H1 (cell line): ENCODE data around the gene CYP4F3. TPM values are rescaled to one million over a fixed set of nuclear protein-coding genes. Genes with fewer than 3 reads are reported as not detected.

ENCODE experiments used
- CTCF ChIA-PET: fragments of 300-600 bp; sonication (Branson Sonifier 250); formaldehyde crosslinking; loops from one replicate; lab custom pipeline; 2021; ENCODE audit not compliant: partially characterized antibody; lab: Charles Lee
- POLR2A ChIA-PET: fragments of 300-600 bp; sonication (Branson Sonifier 250); formaldehyde crosslinking; loops from one replicate; lab custom pipeline; 2021; ENCODE audit warnings: inconsistent platforms; ENCODE audit not compliant: partially characterized antibody; lab: Charles Lee
- DNase-seq, 2 experiments: peaks; one replicate each; pipeline versions ENCODE4 v3.0.0 to v3.0.0-alpha.2; 2010 to 2022; ENCODE audit warnings: low spot score in 2 of 2, low read depth in 1 of 2, mixed read lengths in 1 of 2
- FAIRE-seq: peaks from 2 replicates; lab custom pipeline; 2011; peaks lifted over from hg19 to GRCh38; lab: Jason Lieb, UNC
- H2AFZ ChIP-seq: 2 replicates; pipeline ENCODE4 v1.8.1; 2012; ENCODE audit warnings: low read length, inconsistent platforms
- H2AK5ac ChIP-seq: 2 replicates; pipeline ENCODE4 v1.6.1; 2013; ENCODE audit warnings: low read depth, low read length
- H2BK120ac ChIP-seq: replicated peaks from 2 replicates; pipeline ENCODE3; 2013; ENCODE audit warnings: low read depth, low read length, inconsistent platforms
- H2BK12ac ChIP-seq: 2 replicates; pipeline ENCODE4 v1.6.1; 2013; ENCODE audit warnings: low read depth, low read length
- H2BK15ac ChIP-seq: 2 replicates; pipeline ENCODE4 v1.6.1; 2013; ENCODE audit warnings: low read length
- H2BK20ac ChIP-seq: 2 replicates; pipeline ENCODE4 v1.6.1; 2013; ENCODE audit warnings: low read length
- H2BK5ac ChIP-seq: 2 replicates; pipeline ENCODE4 v1.6.1; 2013; ENCODE audit warnings: low read depth, low read length
- H3K14ac ChIP-seq: 2 replicates; pipeline ENCODE4 v1.6.1; 2013; ENCODE audit warnings: inconsistent platforms; ENCODE audit not compliant: insufficient read length
- H3K18ac ChIP-seq: 2 replicates; pipeline ENCODE4 v1.6.1; 2013; ENCODE audit warnings: low read length; ENCODE audit errors: extremely low read depth
- H3K23ac ChIP-seq: 2 replicates; pipeline ENCODE4 v1.6.1; 2013; ENCODE audit warnings: inconsistent platforms; ENCODE audit not compliant: insufficient read length
- H3K23me2 ChIP-seq: 2 replicates; pipeline ENCODE4 v1.6.1; 2013; ENCODE audit warnings: low read depth, low read length
- H3K27ac ChIP-seq: 2 replicates; pipeline ENCODE4 v1.6.1; 2011; ENCODE audit warnings: low read depth, low read length, inconsistent platforms
- H3K27me3 ChIP-seq, 4 experiments: replicated peaks in 1 of 4; 1 replicate in 1 of 4; 2 replicates in 3 of 4; pipeline versions ENCODE4 v1.6.1 to v1.8.1; 2011 to 2013; ENCODE audit warnings: low read length in 3 of 4, mild to moderate bottlenecking in 3 of 4, inconsistent platforms in 2 of 4, mixed read lengths in 2 of 4, moderate library complexity in 1 of 4; ENCODE audit not compliant: control insufficient read depth in 3 of 4, insufficient read depth in 3 of 4; ENCODE audit errors: extremely low read depth in 1 of 4
- H3K36me3 ChIP-seq, 4 experiments: 2 replicates each; pipeline versions ENCODE4 v1.6.1 to v1.8.1; 2011 to 2013; ENCODE audit warnings: mild to moderate bottlenecking in 4 of 4, low read length in 3 of 4, moderate library complexity in 2 of 4, control low read depth in 1 of 4, inconsistent platforms in 1 of 4; ENCODE audit not compliant: insufficient read depth in 4 of 4, control insufficient read depth in 2 of 4
- H3K4ac ChIP-seq: replicated peaks from 2 replicates; pipeline ENCODE3; 2013; ENCODE audit warnings: low read length, low read depth, mixed read lengths, inconsistent platforms; ENCODE audit not compliant: insufficient read length
- H3K4me1 ChIP-seq, 4 experiments: replicated peaks in 1 of 4; 1 replicate in 1 of 4; 2 replicates in 3 of 4; pipeline versions ENCODE4 v1.6.1 to v1.8.1; 2011 to 2013; ENCODE audit warnings: low read length in 3 of 4, inconsistent platforms in 2 of 4, mixed read lengths in 1 of 4; ENCODE audit not compliant: insufficient read depth in 4 of 4, control insufficient read depth in 3 of 4
- H3K4me2 ChIP-seq, 2 experiments: 2 replicates each; pipeline versions ENCODE4 v1.6.1 to v1.8.1; 2011 to 2013; ENCODE audit warnings: low read depth in 2 of 2, low read length in 2 of 2, control low read depth in 1 of 2, inconsistent platforms in 1 of 2, mild to moderate bottlenecking in 1 of 2; ENCODE audit not compliant: insufficient read depth in 1 of 2
- H3K4me3 ChIP-seq, 4 experiments: fragments of 200-600, 300-600 bp in 1 of 4; sonication (generic), shearing (Covaris generic), sonication (Bioruptor Twin) in 1 of 4; 2 replicates each; pipeline versions ENCODE4 v1.5.1 to v1.8.1; 2011 to 2016; ENCODE audit warnings: low read length in 4 of 4, low read depth in 3 of 4, control low read depth in 2 of 4, inconsistent platforms in 2 of 4, mild to moderate bottlenecking in 2 of 4, mixed read lengths in 1 of 4, moderate library complexity in 1 of 4; ENCODE audit not compliant: insufficient read depth in 2 of 4; ENCODE audit errors: extremely low read depth in 1 of 4
- H3K56ac ChIP-seq: replicated peaks from 2 replicates; pipeline ENCODE3; 2013; ENCODE audit warnings: low read depth, mild to moderate bottlenecking, mixed read lengths, low read length, inconsistent platforms; ENCODE audit not compliant: insufficient read length
- H3K79me1 ChIP-seq: 2 replicates; pipeline ENCODE4 v1.6.1; 2013; ENCODE audit warnings: low read depth, low read length, control low read depth
- H3K79me2 ChIP-seq, 2 experiments: 2 replicates each; pipeline versions ENCODE4 v1.6.1 to v1.8.1; 2012 to 2013; ENCODE audit warnings: low read length in 2 of 2, mild to moderate bottlenecking in 2 of 2, inconsistent platforms in 1 of 2; ENCODE audit not compliant: insufficient read depth in 2 of 2, control insufficient read depth in 1 of 2
- H3K9ac ChIP-seq, 4 experiments: replicated peaks in 1 of 4; 1 replicate in 1 of 4; 2 replicates in 3 of 4; pipeline versions ENCODE4 v1.6.1 to v1.8.1; 2011 to 2013; ENCODE audit warnings: low read depth in 3 of 4, low read length in 3 of 4, control low read depth in 2 of 4, mild to moderate bottlenecking in 2 of 4, moderate library complexity in 2 of 4, inconsistent platforms in 1 of 4; ENCODE audit errors: extremely low read depth in 1 of 4
- H3K9me3 ChIP-seq, 2 experiments: 2 replicates each; pipeline versions ENCODE4 v1.6.1 to v1.8.1; 2012 to 2013; ENCODE audit warnings: mild to moderate bottlenecking in 2 of 2, moderate library complexity in 2 of 2, control low read depth in 1 of 2, inconsistent platforms in 1 of 2, low read depth in 1 of 2, low read length in 1 of 2, mixed read lengths in 1 of 2; ENCODE audit not compliant: insufficient read depth in 2 of 2
- H4K20me1 ChIP-seq, 2 experiments: replicated peaks in 1 of 2; 2 replicates each; pipeline versions ENCODE3 to v1.8.1; 2011 to 2013; ENCODE audit warnings: inconsistent platforms in 2 of 2, low read length in 2 of 2, mild to moderate bottlenecking in 1 of 2; ENCODE audit not compliant: insufficient read depth in 2 of 2, control insufficient read depth in 1 of 2
- H4K5ac ChIP-seq: 2 replicates; pipeline ENCODE4 v1.6.1; 2013; ENCODE audit warnings: low read length, low read depth, mixed read lengths, inconsistent platforms; ENCODE audit not compliant: insufficient read length
- H4K8ac ChIP-seq: 2 replicates; pipeline ENCODE4 v1.8.0; 2013; ENCODE audit warnings: mild to moderate bottlenecking, moderate library complexity, low read length, inconsistent platforms; ENCODE audit not compliant: insufficient read depth; ENCODE audit errors: extremely low read depth
- H4K91ac ChIP-seq: replicated peaks from 2 replicates; pipeline ENCODE3; 2013; ENCODE audit warnings: low read length, mixed read lengths, inconsistent platforms; ENCODE audit not compliant: insufficient read length
- CHD2 ChIP-seq: IDR thresholded peaks from 2 replicates; pipeline ENCODE4 v1.6.1; 2012; ENCODE audit warnings: low read length, improper control_type of control experiment
- EP300 ChIP-seq, 2 experiments: IDR thresholded peaks; 1 replicate in 1 of 2; 2 replicates in 1 of 2; pipeline ENCODE4 v1.6.1; 2011 to 2012; ENCODE audit warnings: low read depth in 2 of 2, low read length in 2 of 2, mild to moderate bottlenecking in 2 of 2, borderline replicate concordance in 1 of 2, inconsistent platforms in 1 of 2, moderate library complexity in 1 of 2
- GTF2F1 ChIP-seq: IDR thresholded peaks from 2 replicates; pipeline ENCODE4 v1.6.1; 2012; ENCODE audit warnings: low read depth, low read length, improper control_type of control experiment, borderline replicate concordance
- HDAC2 ChIP-seq, 2 experiments: fragments of 300-600 bp in 1 of 2; sonication (generic) in 1 of 2; IDR thresholded peaks; 2 replicates each; pipeline ENCODE4 v1.6.1; 2011 to 2012; ENCODE audit warnings: low read depth in 2 of 2, low read length in 2 of 2, mild to moderate bottlenecking in 2 of 2, moderate library complexity in 2 of 2, borderline replicate concordance in 1 of 2, inconsistent platforms in 1 of 2
- JUN ChIP-seq: IDR thresholded peaks from 2 replicates; pipeline ENCODE4 v1.6.1; 2011; ENCODE audit warnings: low read depth, mild to moderate bottlenecking, improper control_type of control experiment, low read length
- RNF2 ChIP-seq: fragments of 200-900, 300-1000 bp; sonication (generic); IDR thresholded peaks from 2 replicates; pipeline ENCODE4 v1.7.1; 2016; ENCODE audit warnings: borderline replicate concordance, low read depth, mild to moderate bottlenecking, antibody characterized with exemption, low read length; ENCODE audit not compliant: poor library complexity, severe bottlenecking; ENCODE audit errors: missing control alignments
- SIRT6 ChIP-seq: IDR thresholded peaks from one replicate; pipeline ENCODE4 v1.7.1; 2012; ENCODE audit warnings: low read length, inconsistent platforms
- SIX5 ChIP-seq: IDR thresholded peaks from 2 replicates; pipeline ENCODE4 v1.6.1; 2011; ENCODE audit warnings: mild to moderate bottlenecking, low read depth, low read length
- SP1 ChIP-seq: IDR thresholded peaks from 2 replicates; pipeline ENCODE4 v1.6.1; 2011; ENCODE audit warnings: low read depth, low read length
- SP4 ChIP-seq: IDR thresholded peaks from 2 replicates; pipeline ENCODE4 v1.6.1; 2012; ENCODE audit warnings: low read length, inconsistent platforms
- WGBS, 2 experiments: shearing (Covaris generic) in 1 of 2; methylation state at CpG; one replicate each; pipeline versions ENCODE4 v1.1.6 to v1.1.7; 2013 to 2015; ENCODE audit warnings: low lambda C conversion rate in 2 of 2, mixed read lengths in 2 of 2, inconsistent platforms in 1 of 2, low coverage in 1 of 2, missing lambda C conversion rate in 1 of 2; ENCODE audit not compliant: insufficient replicate concordance in 2 of 2, insufficient coverage in 1 of 2, insufficient read length in 1 of 2; ENCODE audit errors: extremely low coverage in 1 of 2, missing lambda C conversion rate in 1 of 2; 5-methylcytosine and 5-hydroxymethylcytosine counted together
- polyA plus RNA-seq, 7 experiments: library from polyadenylated mRNA; depleted of rRNA in 3 of 7; stranded (reverse) in 5 of 7; unstranded in 2 of 7; fragments of >200 nt in 5 of 7; fragments of 200-250 nt in 2 of 7; gene quantifications; 1 replicate in 5 of 7; 2 replicates in 1 of 7; 4 replicates in 1 of 7; pipeline versions ENCODE4 v1.2.1 to v1.2.3, GENCODE V29; 2011 to 2013; ENCODE audit warnings: missing spikeins in 2 of 7, mixed read lengths in 2 of 7
- total RNA-seq: library from RNA; stranded (reverse); fragmentation: NEBNext Ultra II Directional; extraction: Animal tissue kit (Norgen Biotek cat#: 25700); gene quantifications from 2 replicates; pipeline ENCODE4 v1.2.1, GENCODE V29; 2021
- TF ChIP-seq, protein P1 (sequence below): IDR thresholded peaks from 2 replicates; pipeline ENCODE4 v1.6.1; 2012; ENCODE audit warnings: low read length, inconsistent platforms
- TF ChIP-seq, protein P2 (sequence below): IDR thresholded peaks from 2 replicates; pipeline ENCODE4 v1.6.1; 2012; ENCODE audit warnings: inconsistent platforms

Gene CYP4F3
- total and polyA plus RNA-seq, 2 of the 8 experiments (the other 6 are each of a cell fraction or from before 2014, with no cell fraction given): not detected

GRCh38 chr19:15609261-15609660, 31.4 kb upstream of the CYP4F3 start:
- no peak overlapping the region for H3K23ac ChIP-seq
- TF ChIP-seq HDAC2 (IDR thresholded peaks at IDR 0.05; ENCODE audit: borderline replicate concordance in 1 of 2, low read depth in 2 of 2, low read length in 2 of 2): no peak
- TF ChIP-seq SP4: no peak
- no peak for TF ChIP-seq RNF2
- no peak for TF ChIP-seq EP300 (IDR thresholded peaks at IDR 0.05; ENCODE audit: borderline replicate concordance in 1 of 2, low read depth in 2 of 2, low read length in 2 of 2)
- TF ChIP-seq JUN: no peak
- no peak for TF ChIP-seq GTF2F1
- no peak for TF ChIP-seq SP1
- TF ChIP-seq, protein P1, sequence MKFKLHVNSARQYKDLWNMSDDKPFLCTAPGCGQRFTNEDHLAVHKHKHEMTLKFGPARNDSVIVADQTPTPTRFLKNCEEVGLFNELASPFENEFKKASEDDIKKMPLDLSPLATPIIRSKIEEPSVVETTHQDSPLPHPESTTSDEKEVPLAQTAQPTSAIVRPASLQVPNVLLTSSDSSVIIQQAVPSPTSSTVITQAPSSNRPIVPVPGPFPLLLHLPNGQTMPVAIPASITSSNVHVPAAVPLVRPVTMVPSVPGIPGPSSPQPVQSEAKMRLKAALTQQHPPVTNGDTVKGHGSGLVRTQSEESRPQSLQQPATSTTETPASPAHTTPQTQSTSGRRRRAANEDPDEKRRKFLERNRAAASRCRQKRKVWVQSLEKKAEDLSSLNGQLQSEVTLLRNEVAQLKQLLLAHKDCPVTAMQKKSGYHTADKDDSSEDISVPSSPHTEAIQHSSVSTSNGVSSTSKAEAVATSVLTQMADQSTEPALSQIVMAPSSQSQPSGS: no peak
- TF ChIP-seq SIRT6: no peak
- TF ChIP-seq SIX5: no peak
- no peak for TF ChIP-seq CHD2
- TF ChIP-seq, protein P2, sequence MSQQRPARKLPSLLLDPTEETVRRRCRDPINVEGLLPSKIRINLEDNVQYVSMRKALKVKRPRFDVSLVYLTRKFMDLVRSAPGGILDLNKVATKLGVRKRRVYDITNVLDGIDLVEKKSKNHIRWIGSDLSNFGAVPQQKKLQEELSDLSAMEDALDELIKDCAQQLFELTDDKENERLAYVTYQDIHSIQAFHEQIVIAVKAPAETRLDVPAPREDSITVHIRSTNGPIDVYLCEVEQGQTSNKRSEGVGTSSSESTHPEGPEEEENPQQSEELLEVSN: no peak
- no peak overlapping the region for H3K4me2 ChIP-seq
- H3K4me3 ChIP-seq: no peak overlapping the region
- FAIRE-seq (no peak), DNase-seq (no peak)
- no peak overlapping the region for H2BK12ac ChIP-seq
- H4K20me1 ChIP-seq: no peaks in the 10 kb centered on the region
- H3K18ac ChIP-seq: no peak overlapping the region
- ChIA-PET CTCF (interaction anchor here (0.5 kb wide), 1 partner anchor 1300 kb away, joined by 3 read pairs; no protein-coding TSS in a partner anchor), POLR2A (no interaction called here)
- no peak overlapping the region for H3K27ac ChIP-seq
- no peak overlapping the region for H2BK5ac ChIP-seq
- no peaks in the 10 kb centered on the region; the same call in 1 of the 2 replicates for H3K23me2 ChIP-seq
- no peak overlapping the region for H3K4ac ChIP-seq
- H3K9me3 ChIP-seq: peaks cover 42 to 66% of the 10 kb centered on the region in 2 experiments
- H3K4me1 ChIP-seq: no peaks in the 10 kb centered on the region
- H4K5ac ChIP-seq: no peak overlapping the region
- no peaks in the 10 kb centered on the region for H3K27me3 ChIP-seq
- no peak overlapping the region for H2BK15ac ChIP-seq
- H2AK5ac ChIP-seq: no peak overlapping the region
- H3K56ac ChIP-seq: no peak overlapping the region
- H4K8ac ChIP-seq: no peak overlapping the region
- H3K14ac ChIP-seq: no peak overlapping the region
- H2BK20ac ChIP-seq: no peak overlapping the region
- H3K79me1 ChIP-seq: no peaks in the 10 kb centered on the region
- no peak overlapping the region for H3K9ac ChIP-seq
- H4K91ac ChIP-seq: no peak overlapping the region
- no peaks in the 10 kb centered on the region for H3K79me2 ChIP-seq
- H2AFZ ChIP-seq: no peak overlapping the region
- 88% methylated on average over 8 of the region's 8 CpGs; no CpG with 5 or more reads in 1 of the 2 experiments for WGBS, 2 experiments
- no peak overlapping the region for H2BK120ac ChIP-seq
- H3K36me3 ChIP-seq: no peaks in the 10 kb centered on the region
